Measurements from ENCODE around the gene PMVK. TPM values are rescaled to one million over a fixed set of nuclear protein-coding genes. Genes with fewer than 3 reads are reported as not detected.
A peak's percentile ranks its signal among the peaks of the same experiment; 100 is the strongest.

PMVK gene
- total RNA-seq, 2 experiments from 2014 or later, result 40.9 to 43.8 TPM

GRCh38 chr1:154945962-154946850 lies 9.7 kb upstream of the PMVK start:
- H3K4me3 Mint-ChIP-seq, result no peak overlapping the region
- DNase-seq, result no peak
- H3K4me1 Mint-ChIP-seq (ENCODE audit: low read depth), result peaks cover 47% of the 10 kb centered on the region
- peaks cover 24% of the 10 kb centered on the region for H3K36me3 Mint-ChIP-seq (ENCODE audit: low read depth)
- no peaks in the 10 kb centered on the region for H3K9me3 Mint-ChIP-seq (ENCODE audit: insufficient read depth)
- no peaks in the 10 kb centered on the region for H3K27me3 Mint-ChIP-seq (ENCODE audit: low read depth)
- peak overlapping the region; percentile 61 for H3K27ac Mint-ChIP-seq
- ATAC-seq, result no peak
- ChIA-PET CTCF (interaction anchor here (0.9 to 1.1 kb wide), 4 partner anchors 53 to 465 kb away, joined by 3 to 4 read pairs (median 3); no protein-coding TSS in a partner anchor), POLR2A (interaction anchor here (1.7 to 2.6 kb wide), 2 partner anchors 10 to 28 kb away, joined by 8 read pairs; partner anchors contain the start of genes CKS1B and PMVK)

- H3K27ac Mint-ChIP-seq, result no peak overlapping the region
- peaks cover 18% of the 10 kb centered on the region for H3K36me3 Mint-ChIP-seq (ENCODE audit: low read depth)
- no peaks in the 10 kb centered on the region for H3K9me3 Mint-ChIP-seq (ENCODE audit: insufficient read depth)
- peaks cover 48% of the 10 kb centered on the region for H3K4me1 Mint-ChIP-seq (ENCODE audit: low read depth)
- ChIA-PET CTCF (interaction anchor here (0.9 to 1.7 kb wide), 9 partner anchors 20 to 464 kb away, joined by 3 to 10 read pairs (median 3); no protein-coding TSS in a partner anchor), POLR2A (interaction anchor here (1.7 to 2.6 kb wide), 2 partner anchors 9 to 29 kb away, joined by 8 read pairs; partner anchors contain the start of genes CKS1B and PMVK)
- ATAC-seq (no peak), DNase-seq (no peak)
- no peak overlapping the region for H3K4me3 Mint-ChIP-seq
- no peaks in the 10 kb centered on the region for H3K27me3 Mint-ChIP-seq (ENCODE audit: low read depth)
Observed at GRCh38 chr1:154945160-154945961, 8.8 kb upstream of the PMVK start.

- H3K9me3 Mint-ChIP-seq (ENCODE audit: insufficient read depth), result no peaks in the 10 kb centered on the region
- peaks cover 17% of the 10 kb centered on the region for H3K36me3 Mint-ChIP-seq (ENCODE audit: low read depth)
- no peak overlapping the region for H3K4me3 Mint-ChIP-seq
- no peak for ATAC-seq
- no peak for DNase-seq
- H3K27ac Mint-ChIP-seq, result peak overlapping the region; percentile 91
- no peaks in the 10 kb centered on the region for H3K27me3 Mint-ChIP-seq (ENCODE audit: low read depth)
- ChIA-PET POLR2A (interaction anchor here (1.0 to 2.6 kb wide), 3 partner anchors 8 to 207 kb away, joined by 3 to 8 read pairs (median 8); partner anchors contain the start of genes CKS1B and PMVK), CTCF (interaction anchor here (0.9 to 1.7 kb wide), 18 partner anchors 17 to 289 kb away, joined by 3 to 10 read pairs (median 4); partner anchors contain the start of genes CKS1B and FLAD1)
- peaks cover 53% of the 10 kb centered on the region for H3K4me1 Mint-ChIP-seq (ENCODE audit: low read depth)
Observed at GRCh38 chr1:154944401-154945159, 8.1 kb upstream of the PMVK start.

GRCh38 chr1:154943649-154944400 lies 7.3 kb upstream of the PMVK start:
- peaks cover 55% of the 10 kb centered on the region for H3K4me1 Mint-ChIP-seq (ENCODE audit: low read depth)
- POLR2A ChIA-PET, result interaction anchor here (1.0 to 2.6 kb wide), 3 partner anchors 16 to 206 kb away, joined by 3 to 8 read pairs (median 3); partner anchors contain the start of gene CKS1B
- H3K36me3 Mint-ChIP-seq (ENCODE audit: low read depth), result peaks cover 12% of the 10 kb centered on the region
- no peaks in the 10 kb centered on the region for H3K9me3 Mint-ChIP-seq (ENCODE audit: insufficient read depth)
- no peaks in the 10 kb centered on the region for H3K27me3 Mint-ChIP-seq (ENCODE audit: low read depth)
- DNase-seq (peak; percentile 58), ATAC-seq (peak; percentile 17)
- peak overlapping the region; percentile 91 for H3K27ac Mint-ChIP-seq
- CTCF ChIA-PET, result interaction anchor here (0.9 to 1.7 kb wide), 16 partner anchors 16 to 74 kb away, joined by 3 to 10 read pairs (median 4); partner anchors contain the start of genes CKS1B and FLAD1
- peak overlapping the region; percentile 10 for H3K4me3 Mint-ChIP-seq

- CTCF ChIA-PET, result interaction anchor here (0.9 to 1.6 kb wide), 3 partner anchors 76 to 272 kb away, joined by 4 to 6 read pairs (median 4); partner anchors contain the start of gene ADAM15
Observed at GRCh38 chr1:154941333-154942013, 5.0 kb upstream of the PMVK start.

GRCh38 chr1:154940651-154941194 lies 4.2 kb upstream of the PMVK start:
- H3K36me3 Mint-ChIP-seq (ENCODE audit: low read depth), result peaks cover 3% of the 10 kb centered on the region
- H3K27ac Mint-ChIP-seq, result peak overlapping the region; percentile 91
- H3K4me1 Mint-ChIP-seq (ENCODE audit: low read depth), result peaks cover 69% of the 10 kb centered on the region
- no peak for ATAC-seq
- ChIA-PET CTCF (interaction anchor here (0.9 to 1.6 kb wide), 4 partner anchors 77 to 271 kb away, joined by 3 to 6 read pairs (median 4); partner anchors contain the start of gene ADAM15), POLR2A (interaction anchor here (0.5 to 7.8 kb wide), 4 partner anchors 7 to 720 kb away, joined by 4 to 77 read pairs (median 6); partner anchors contain the start of genes CKS1B and PBXIP1)
- H3K4me3 Mint-ChIP-seq, result no peak overlapping the region
- DNase-seq, result no peak
- H3K9me3 Mint-ChIP-seq (ENCODE audit: insufficient read depth), result no peaks in the 10 kb centered on the region
- H3K27me3 Mint-ChIP-seq (ENCODE audit: low read depth), result no peaks in the 10 kb centered on the region

More at GRCh38 chr1:154941333-154942013, 5.0 kb upstream of the PMVK start:
- no peaks in the 10 kb centered on the region for H3K27me3 Mint-ChIP-seq (ENCODE audit: low read depth)
- peaks cover 69% of the 10 kb centered on the region for H3K4me1 Mint-ChIP-seq (ENCODE audit: low read depth)
- POLR2A ChIA-PET, result interaction anchor here (0.5 to 7.8 kb wide), 3 partner anchors 12 to 721 kb away, joined by 4 to 77 read pairs (median 7); partner anchors contain the start of genes CKS1B and PBXIP1
- peak overlapping the region; percentile 91 for H3K27ac Mint-ChIP-seq
- H3K9me3 Mint-ChIP-seq (ENCODE audit: insufficient read depth), result no peaks in the 10 kb centered on the region
- H3K36me3 Mint-ChIP-seq (ENCODE audit: low read depth), result peaks cover 6% of the 10 kb centered on the region
- DNase-seq (no peak), ATAC-seq (no peak)
- no peak overlapping the region for H3K4me3 Mint-ChIP-seq

GRCh38 chr1:154940213-154940560 lies 3.7 kb upstream of the PMVK start:
- ChIA-PET CTCF (interaction anchor here (0.9 to 1.6 kb wide), 4 partner anchors 78 to 271 kb away, joined by 3 to 6 read pairs (median 4); partner anchors contain the start of gene ADAM15), POLR2A (interaction anchor here (0.5 to 7.8 kb wide), 4 partner anchors 8 to 41 kb away, joined by 3 to 77 read pairs (median 6); partner anchors contain the start of genes CKS1B and PBXIP1)
- ATAC-seq (no peak), DNase-seq (no peak)
- peaks cover 3% of the 10 kb centered on the region for H3K36me3 Mint-ChIP-seq (ENCODE audit: low read depth)
- H3K9me3 Mint-ChIP-seq (ENCODE audit: insufficient read depth), result no peaks in the 10 kb centered on the region
- no peak overlapping the region for H3K4me3 Mint-ChIP-seq
- H3K27ac Mint-ChIP-seq, result peak overlapping the region; percentile 91
- peaks cover 74% of the 10 kb centered on the region for H3K4me1 Mint-ChIP-seq (ENCODE audit: low read depth)
- no peaks in the 10 kb centered on the region for H3K27me3 Mint-ChIP-seq (ENCODE audit: low read depth)

GRCh38 chr1:154938604-154939399 lies 2.3 kb upstream of the PMVK start:
- Mint-ChIP-seq H3K9me3 (ENCODE audit: insufficient read depth) (no peaks in the 10 kb centered on the region), H3K27me3 (ENCODE audit: low read depth) (no peaks in the 10 kb centered on the region), H3K4me1 (ENCODE audit: low read depth) (peaks cover 76% of the 10 kb centered on the region), H3K36me3 (ENCODE audit: low read depth) (peaks cover 6% of the 10 kb centered on the region), H3K27ac (peak overlapping the region; percentile 83), H3K4me3 (peak overlapping the region; percentile 95)
- no peak for DNase-seq
- ATAC-seq, result no peak
- CTCF ChIA-PET, result interaction anchor here (0.8 to 3.7 kb wide), 5 partner anchors 70 to 379 kb away, joined by 3 to 24 read pairs (median 3); no protein-coding TSS in a partner anchor
- POLR2A ChIA-PET, result interaction anchor here (0.6 to 7.8 kb wide), 2 partner anchors 15 to 48 kb away, joined by 3 to 77 read pairs; partner anchors contain the start of gene PBXIP1

- H3K4me1 Mint-ChIP-seq (ENCODE audit: low read depth), result peaks cover 70% of the 10 kb centered on the region
- no peak for ATAC-seq
Observed at GRCh38 chr1:154937988-154938386, 1.5 kb upstream of the PMVK start.

More at GRCh38 chr1:154937988-154938386, 1.5 kb upstream of the PMVK start:
- Mint-ChIP-seq H3K27ac (peak overlapping the region; percentile 96), H3K36me3 (ENCODE audit: low read depth) (peaks cover 6% of the 10 kb centered on the region), H3K4me3 (peak overlapping the region; percentile 95), H3K9me3 (ENCODE audit: insufficient read depth) (no peaks in the 10 kb centered on the region), H3K27me3 (ENCODE audit: low read depth) (no peaks in the 10 kb centered on the region)
- DNase-seq, result no peak
- ChIA-PET POLR2A (interaction anchor here (0.7 to 7.8 kb wide), 3 partner anchors 10 to 123 kb away, joined by 3 to 77 read pairs (median 3); partner anchors contain the start of gene PBXIP1), CTCF (interaction anchor here (0.8 to 3.7 kb wide), 5 partner anchors 69 to 378 kb away, joined by 3 to 24 read pairs (median 3); no protein-coding TSS in a partner anchor)
